Globus pallidus (tissue), 1 donor: Measurements from ENCODE around the gene CLCN3.
"Not testable (repeated sequence)": the region's sequence is repeated elsewhere in the genome, so short reads cannot be mapped to it uniquely, and the experiment has no call there.

ENCODE experiments used
- DNase-seq: peaks from one replicate; pipeline ENCODE4 v3.0.0-alpha.2; 2015; ENCODE audit warnings: low spot score

Gene CLCN3

GRCh38 chr4:169619958-169620879 lies at the start of gene CLCN3:
TSS of gene CLCN3 (plus strand) at chr4:169620578. CDS start at chr4:169635929, 15,351 bp downstream.
- DNase-seq = peak; percentile 98

- not testable (repeated sequence) for DNase-seq
Observed at GRCh38 chr4:169571012-169571411, 49.4 kb upstream of the CLCN3 start.

- no peak for DNase-seq
Observed at GRCh38 chr4:169571435-169571834, 48.9 kb upstream of the CLCN3 start.

- no peak for DNase-seq
Observed at GRCh38 chr4:169573889-169574288, 46.5 kb upstream of the CLCN3 start.

GRCh38 chr4:169582203-169582602 lies 38.2 kb upstream of the CLCN3 start:
- no peak for DNase-seq

GRCh38 chr4:169582706-169583105 lies 37.7 kb upstream of the CLCN3 start:
- DNase-seq = no peak

- peak; percentile 19 for DNase-seq
Observed at GRCh38 chr4:169583563-169583962, 36.8 kb upstream of the CLCN3 start.

GRCh38 chr4:169593050-169593560 lies 27.3 kb upstream of the CLCN3 start:
- no peak for DNase-seq

- DNase-seq = no peak
Observed at GRCh38 chr4:169594560-169595195, 25.7 kb upstream of the CLCN3 start.

- no peak for DNase-seq
Observed at GRCh38 chr4:169601016-169601771, 19.2 kb upstream of the CLCN3 start.

- no peak for DNase-seq
Observed at GRCh38 chr4:169603312-169603711, 17.1 kb upstream of the CLCN3 start.

- no peak for DNase-seq
Observed at GRCh38 chr4:169604131-169604900, 16.1 kb upstream of the CLCN3 start.

GRCh38 chr4:169604903-169605331 lies 15.5 kb upstream of the CLCN3 start:
- DNase-seq = no peak

GRCh38 chr4:169611157-169611556 lies 9.2 kb upstream of the CLCN3 start:
- DNase-seq = no peak

- peak; percentile 91 for DNase-seq
Observed at GRCh38 chr4:169611991-169612870, 8.1 kb upstream of the CLCN3 start, which contains the start of gene NEK1. TSS of gene NEK1 (minus strand) at chr4:169612583. CDS start at chr4:169602630, 9,953 bp downstream.

- DNase-seq = peak; percentile 91
Observed at GRCh38 chr4:169612871-169613859, 7.2 kb upstream of the CLCN3 start.

GRCh38 chr4:169615467-169616106 lies 4.8 kb upstream of the CLCN3 start:
- no peak for DNase-seq

- no peak for DNase-seq
Observed at GRCh38 chr4:169616846-169617245, 3.5 kb upstream of the CLCN3 start.

GRCh38 chr4:169617306-169617705 lies 3.1 kb upstream of the CLCN3 start:
- no peak for DNase-seq
